Stimulated activated CD4-positive, alpha-beta T cell treated with anti-CD3 and anti-CD28 coated beads, Interleukin-1b, Interleukin-23, amount 100 ng/mL, for 1 hour (primary cell): Measurements from ENCODE around the gene RAB32.
"Not testable (repeated sequence)": the region's sequence is repeated elsewhere in the genome, so short reads cannot be mapped to it uniquely, and the experiment has no call there.

Experiments used
- DNase-seq, 2 donors: peaks; one replicate each; pipeline ENCODE4 v3.0.0-alpha.2; 2020; ENCODE audit warnings: low read depth in 2 of 2

The RAB32 gene

GRCh38 chr6:146543211-146543939 is at the start of gene RAB32:
RAB32 (plus strand) TSS chr6:146543833; CDS start chr6:146543872, 39 bp downstream.
- no peak for DNase-seq

DNA sequence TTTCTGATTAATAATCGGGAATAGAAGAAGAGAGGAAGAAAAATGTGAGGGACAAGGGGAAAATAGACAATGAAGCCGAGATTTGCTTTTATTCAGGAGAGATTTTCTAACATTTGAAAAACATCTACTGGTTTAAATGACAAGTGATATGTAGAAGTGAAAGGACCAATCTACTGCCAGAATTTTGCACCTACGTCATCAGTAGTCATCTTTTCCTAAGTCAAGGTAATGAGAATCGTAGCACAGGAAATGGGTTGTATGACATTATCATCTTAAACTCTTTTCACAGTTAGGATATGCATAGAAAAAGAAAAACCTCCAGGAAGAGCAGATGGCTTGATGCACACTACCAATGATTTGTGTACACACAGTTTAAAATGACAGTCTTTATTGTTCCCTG is 45.3 kb upstream of the RAB32 start:
- no peak for DNase-seq

DNA sequence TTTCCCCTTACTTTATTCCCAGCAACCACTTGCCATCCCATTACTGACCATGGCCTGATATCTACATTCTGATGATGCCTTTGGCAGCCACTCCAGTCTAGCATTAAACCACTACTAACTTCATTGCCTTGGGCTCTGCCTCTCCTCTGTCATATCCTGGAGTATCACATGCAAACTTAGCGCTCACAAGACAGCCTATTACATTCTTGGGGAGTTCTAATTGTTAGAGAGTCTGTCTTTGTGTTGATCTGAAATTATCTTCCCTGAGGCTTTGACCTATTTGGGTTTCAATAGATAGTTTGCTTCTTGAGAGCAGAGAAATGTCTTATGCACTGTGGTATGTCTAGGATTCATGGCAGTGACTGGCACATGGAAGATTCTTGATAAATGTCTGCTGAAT is 40.5 kb upstream of the RAB32 start:
- DNase-seq = no peak

GRCh38 chr6:146515212-146515611 is 28.4 kb upstream of the RAB32 start:
- no peak for DNase-seq

- no peak for DNase-seq
Measured at GRCh38 chr6:146526192-146526591, 17.4 kb upstream of the RAB32 start.

- no peak for DNase-seq
Measured at GRCh38 chr6:146532702-146533101, 10.9 kb upstream of the RAB32 start.

DNA sequence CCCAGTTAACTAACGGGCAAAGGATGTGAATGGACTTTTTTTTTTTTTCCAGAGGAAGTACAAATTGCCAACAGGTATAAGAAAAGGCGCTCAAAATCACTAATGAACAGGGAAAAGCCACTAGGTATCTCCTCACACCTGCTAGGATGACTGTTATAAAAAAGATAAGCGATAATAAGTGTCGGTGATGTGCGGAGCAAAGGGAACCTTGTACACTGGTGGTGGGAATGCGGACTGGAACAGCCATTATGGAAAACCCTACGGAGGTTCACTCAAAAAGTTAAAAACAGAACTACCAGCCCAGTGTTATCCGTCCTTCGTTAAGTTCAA is 787 bp upstream of the RAB32 start:
- no peak for DNase-seq

- DNase-seq = no peak
Measured at GRCh38 chr6:146543940-146544615, 445 bp downstream of the RAB32 start.

GRCh38 chr6:146544616-146545182 is 1.1 kb downstream of the RAB32 start:
- DNase-seq = no peak

DNA sequence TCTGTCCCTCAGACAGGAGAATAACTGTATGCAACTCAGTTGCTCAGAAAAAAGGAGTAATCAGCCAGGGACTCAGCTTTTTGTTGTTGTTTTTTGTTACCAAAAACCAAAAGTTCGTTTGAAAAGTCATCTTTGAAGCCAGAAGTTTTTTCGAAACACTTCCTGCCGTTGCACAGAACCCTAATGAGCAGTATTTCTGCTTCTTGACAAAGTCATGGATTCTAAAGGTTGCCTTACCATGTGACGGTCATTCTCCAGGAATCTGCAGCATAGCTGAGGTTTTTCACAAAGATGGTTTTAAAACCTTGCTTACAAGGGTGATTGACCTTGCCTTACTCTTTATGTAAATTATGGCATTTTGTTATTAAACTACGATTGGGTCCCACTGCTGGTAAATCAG is 1.9 kb downstream of the RAB32 start:
- DNase-seq = no peak

GRCh38 chr6:146546443-146547043 is 2.9 kb downstream of the RAB32 start:
- DNase-seq = no peak

- DNase-seq = no peak
Measured at GRCh38 chr6:146547889-146548288, 4.3 kb downstream of the RAB32 start.

- no peak for DNase-seq
Measured at GRCh38 chr6:146548898-146549374, 5.3 kb downstream of the RAB32 start.

DNA sequence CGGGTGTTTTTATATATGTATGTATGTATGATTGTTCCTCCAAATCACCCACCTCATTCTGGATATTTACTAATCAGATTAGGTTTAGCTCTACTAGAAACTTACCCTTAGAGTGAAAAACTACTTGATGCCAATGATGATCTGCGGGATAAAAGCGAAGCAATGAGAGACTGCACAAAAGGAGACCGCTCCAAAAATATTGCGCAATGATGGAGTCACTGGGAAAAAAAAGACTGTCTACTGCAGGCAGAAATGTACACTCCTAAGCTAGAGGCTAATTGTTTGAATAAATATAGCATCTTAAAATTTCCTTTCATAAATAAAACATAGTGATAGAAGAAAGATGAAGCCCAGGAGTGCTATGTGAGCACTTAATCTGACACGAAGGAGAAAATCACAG is 7.3 kb downstream of the RAB32 start:
- DNase-seq = no peak

- no peak for DNase-seq
Measured at GRCh38 chr6:146551545-146551944, 7.9 kb downstream of the RAB32 start.

- no peak for DNase-seq
Measured at GRCh38 chr6:146553377-146554135, 9.9 kb downstream of the RAB32 start.

DNA sequence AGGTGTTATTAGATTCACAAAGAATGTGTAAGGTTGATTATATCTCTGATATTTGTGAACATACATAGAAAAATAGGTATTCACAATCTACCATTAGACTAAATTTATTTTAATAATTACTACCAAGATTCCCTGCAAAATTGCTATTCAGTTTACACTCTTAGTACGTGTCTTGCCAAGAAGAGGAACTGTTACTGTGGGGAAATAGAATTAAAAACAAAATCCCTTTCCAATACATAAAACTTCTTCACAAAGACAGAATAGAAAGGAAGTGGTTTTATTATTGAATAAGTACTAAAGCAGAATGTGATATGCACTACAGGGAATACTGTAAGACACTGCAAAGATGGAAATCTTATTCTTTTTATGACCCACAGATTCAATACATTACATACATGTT is 17.0 kb downstream of the RAB32 start:
- DNase-seq = no peak

DNA sequence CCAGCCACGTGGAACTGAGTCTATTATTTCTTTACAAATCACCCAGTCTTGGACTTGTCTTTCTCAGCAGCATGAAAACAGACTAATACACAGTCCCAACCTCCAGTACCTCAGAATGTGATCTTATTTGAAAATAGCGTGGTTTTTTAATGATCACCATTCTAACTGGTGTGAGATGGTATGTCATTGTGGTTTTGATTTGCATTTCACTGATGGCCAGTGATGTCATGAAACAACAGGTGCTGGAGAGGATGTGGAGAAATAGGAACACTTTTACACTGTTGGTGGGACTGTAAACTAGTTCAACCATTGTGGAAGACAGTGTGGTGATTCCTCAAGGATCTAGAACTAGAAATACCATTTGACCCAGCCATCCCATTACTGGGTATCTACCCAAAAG is 23.0 kb downstream of the RAB32 start:
- DNase-seq = not testable (repeated sequence)

DNA sequence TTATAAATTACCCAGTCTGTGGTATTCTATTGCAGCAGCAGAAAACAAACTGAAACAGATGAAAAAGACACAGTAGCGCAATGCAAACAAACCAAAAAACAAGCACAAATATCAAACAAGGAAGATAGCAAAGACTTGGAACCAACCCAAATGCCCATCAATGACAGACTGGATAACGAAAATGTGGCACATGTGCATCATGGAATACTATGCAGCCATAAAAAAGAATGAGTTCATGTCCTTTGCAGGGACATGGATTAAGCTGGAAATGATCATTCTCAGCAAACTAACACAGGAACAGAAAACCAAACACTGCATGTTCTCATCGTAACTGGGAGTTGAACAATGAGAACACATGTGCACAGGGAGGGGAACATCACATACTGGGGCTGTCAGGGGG is 25.0 kb downstream of the RAB32 start:
- DNase-seq = not testable (repeated sequence)

DNA sequence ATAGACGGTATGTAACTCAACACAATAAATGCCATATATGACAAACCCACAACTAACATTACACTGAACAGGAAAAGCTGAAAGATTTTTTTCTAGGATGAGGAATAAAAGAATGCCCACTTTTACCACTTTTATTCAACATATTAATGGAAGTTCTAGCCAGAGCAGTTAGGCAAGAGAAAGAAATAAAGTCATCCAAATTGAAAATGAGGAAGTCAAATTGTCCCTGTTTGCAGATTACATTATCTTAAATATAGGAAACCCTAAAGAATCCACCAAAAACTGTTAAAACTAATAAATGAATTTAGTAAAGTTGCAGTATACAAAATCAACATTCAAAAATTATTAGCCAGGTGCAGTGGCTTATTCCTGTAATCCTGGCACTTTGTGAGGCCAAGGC is 30.6 kb downstream of the RAB32 start:
- no peak for DNase-seq

GRCh38 chr6:146578054-146578453 is 34.4 kb downstream of the RAB32 start:
- no peak for DNase-seq

GRCh38 chr6:146581968-146582367 is 38.3 kb downstream of the RAB32 start:
- DNase-seq = no peak
